ENCODE results near the gene CNOT4. TPM values are rescaled to one million over a fixed set of nuclear protein-coding genes. Genes with fewer than 3 reads are reported as not detected.

Gene CNOT4
- total and polyA plus RNA-seq, 2 of the 8 experiments (the other 6 are each of a cell fraction or from before 2014, with no cell fraction given): 10.9 to 25.8 TPM

DNA sequence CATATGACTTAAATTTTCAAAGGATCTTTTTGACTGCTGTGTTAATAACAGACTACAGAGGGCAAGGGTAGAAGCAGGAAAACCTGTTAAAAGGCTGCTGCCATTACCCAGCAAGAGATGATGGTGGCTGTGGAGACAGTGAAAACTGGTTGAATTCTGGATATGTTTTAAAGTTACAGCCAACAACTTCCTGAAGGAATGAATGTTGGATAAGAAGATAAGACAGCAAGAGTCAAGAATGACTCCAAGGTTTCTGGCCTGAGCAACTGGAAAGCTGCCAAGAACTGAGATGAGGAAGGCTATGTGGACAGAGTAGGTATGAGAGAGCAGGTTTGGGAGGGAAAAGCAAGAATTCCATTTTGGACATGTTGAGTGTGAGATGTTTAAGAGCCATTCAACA is 19.1 kb downstream of the CNOT4 start:
- Histone ChIP-seq H4K8ac (ENCODE audit: extremely low read depth, insufficient read depth, low read length) (no peak overlapping the region), H2BK20ac (ENCODE audit: low read length) (no peak overlapping the region), H3K18ac (ENCODE audit: extremely low read depth, low read length) (no peak overlapping the region), H3K4ac (replicated peaks; ENCODE audit: insufficient read length, low read depth, low read length) (no peak overlapping the region), H3K14ac (ENCODE audit: insufficient read length) (no peak overlapping the region), H3K79me2 (ENCODE audit: control insufficient read depth in 1 of 2, insufficient read depth in 2 of 2, low read length in 2 of 2) (peaks cover 0 to 86% of the 10 kb centered on the region in 2 experiments; a peak in 3 of 4 replicates), H2BK12ac (ENCODE audit: low read depth, low read length) (no peak overlapping the region), H2AK5ac (ENCODE audit: low read depth, low read length) (no peak overlapping the region), H2BK5ac (ENCODE audit: low read depth, low read length) (no peak overlapping the region), H4K20me1 (replicated peaks in 1 of 2; ENCODE audit: control insufficient read depth in 1 of 2, insufficient read depth in 2 of 2, low read length in 2 of 2) (peaks cover 0 to 3% of the 10 kb centered on the region in 2 experiments), H3K9ac (replicated peaks in 1 of 4; ENCODE audit: extremely low read depth in 1 of 4, low read depth in 3 of 4, low read length in 3 of 4) (no peak overlapping the region), H3K27ac (ENCODE audit: low read depth, low read length) (no peak overlapping the region), H3K23ac (ENCODE audit: insufficient read length) (no peak overlapping the region), H3K36me3 (ENCODE audit: control insufficient read depth in 2 of 4, insufficient read depth in 4 of 4, low read length in 3 of 4) (no peaks in the 10 kb centered on the region), H3K4me1 (replicated peaks in 1 of 4; ENCODE audit: control insufficient read depth in 3 of 4, insufficient read depth in 4 of 4, low read length in 3 of 4) (no peaks in the 10 kb centered on the region), H4K91ac (replicated peaks; ENCODE audit: insufficient read length, low read length) (no peak overlapping the region), H2BK120ac (replicated peaks; ENCODE audit: low read depth, low read length) (no peak overlapping the region), H3K56ac (replicated peaks; ENCODE audit: insufficient read length, low read depth, low read length) (no peak overlapping the region), H4K5ac (ENCODE audit: insufficient read length, low read depth, low read length) (no peak overlapping the region), H3K4me3 (ENCODE audit: extremely low read depth in 1 of 4, insufficient read depth in 2 of 4, low read depth in 3 of 4, low read length in 4 of 4) (no peak overlapping the region), H2BK15ac (ENCODE audit: low read length) (no peak overlapping the region), H2AFZ (ENCODE audit: low read length) (no peak overlapping the region), H3K27me3 (replicated peaks in 1 of 4; ENCODE audit: control insufficient read depth in 3 of 4, extremely low read depth in 1 of 4, insufficient read depth in 3 of 4, low read length in 3 of 4) (no peaks in the 10 kb centered on the region), H3K79me1 (ENCODE audit: low read depth, low read length) (peaks cover 2% of the 10 kb centered on the region), H3K9me3 (ENCODE audit: insufficient read depth in 2 of 2, low read depth in 1 of 2, low read length in 1 of 2) (no peaks in the 10 kb centered on the region), H3K23me2 (ENCODE audit: low read depth, low read length) (0 out of 2 replicates have a peak, but pooled peaks cover 2% of the 10 kb centered on the region), H3K4me2 (ENCODE audit: insufficient read depth in 1 of 2, low read depth in 2 of 2, low read length in 2 of 2) (no peak overlapping the region)
- ChIA-PET CTCF (ENCODE audit: partially characterized antibody) (no interaction called here), POLR2A (ENCODE audit: partially characterized antibody) (no interaction called here)
- FAIRE-seq (no peak), DNase-seq (ENCODE audit: low read depth in 1 of 2, low spot score in 2 of 2) (no peak)
- TF ChIP-seq, protein P1, sequence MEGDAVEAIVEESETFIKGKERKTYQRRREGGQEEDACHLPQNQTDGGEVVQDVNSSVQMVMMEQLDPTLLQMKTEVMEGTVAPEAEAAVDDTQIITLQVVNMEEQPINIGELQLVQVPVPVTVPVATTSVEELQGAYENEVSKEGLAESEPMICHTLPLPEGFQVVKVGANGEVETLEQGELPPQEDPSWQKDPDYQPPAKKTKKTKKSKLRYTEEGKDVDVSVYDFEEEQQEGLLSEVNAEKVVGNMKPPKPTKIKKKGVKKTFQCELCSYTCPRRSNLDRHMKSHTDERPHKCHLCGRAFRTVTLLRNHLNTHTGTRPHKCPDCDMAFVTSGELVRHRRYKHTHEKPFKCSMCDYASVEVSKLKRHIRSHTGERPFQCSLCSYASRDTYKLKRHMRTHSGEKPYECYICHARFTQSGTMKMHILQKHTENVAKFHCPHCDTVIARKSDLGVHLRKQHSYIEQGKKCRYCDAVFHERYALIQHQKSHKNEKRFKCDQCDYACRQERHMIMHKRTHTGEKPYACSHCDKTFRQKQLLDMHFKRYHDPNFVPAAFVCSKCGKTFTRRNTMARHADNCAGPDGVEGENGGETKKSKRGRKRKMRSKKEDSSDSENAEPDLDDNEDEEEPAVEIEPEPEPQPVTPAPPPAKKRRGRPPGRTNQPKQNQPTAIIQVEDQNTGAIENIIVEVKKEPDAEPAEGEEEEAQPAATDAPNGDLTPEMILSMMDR (IDR thresholded peaks at IDR 0.05; ENCODE audit: control extremely low read depth in 1 of 3, insufficient read depth in 1 of 3, low read depth in 1 of 3, low read length in 3 of 3): no peak
- no peak for TF ChIP-seq EP300 (IDR thresholded peaks at IDR 0.05; ENCODE audit: borderline replicate concordance in 1 of 2, low read depth in 2 of 2, low read length in 2 of 2)
- TF ChIP-seq TBP (IDR thresholded peaks at IDR 0.05; ENCODE audit: low read depth, low read length): no peak
- no peak for TF ChIP-seq TAF1 (IDR thresholded peaks at IDR 0.05; ENCODE audit: low read depth, low read length)
